K562 (cell line): ENCODE results near the gene CYB5B.

Experiments
- EZH2 ChIP-seq: IDR thresholded peaks from 2 replicates; pipeline ENCODE4 v1.6.1; 2012; ENCODE audit warnings: low read depth, mild to moderate bottlenecking, inconsistent platforms, low read length, borderline replicate concordance
- MYNN ChIP-seq, 2 experiments: sonication (generic); formaldehyde crosslinking in 1 of 2; IDR thresholded peaks; 2 replicates each; pipeline versions ENCODE4 v1.5.0 to v1.6.1; 2016 to 2020; ENCODE audit warnings: antibody characterized with exemption in 1 of 2, missing genetic modification reagents in 1 of 2
- U2AF2 ChIP-seq: fragments of 200-400 bp; formaldehyde crosslinking; optimal IDR thresholded peaks from 2 replicates; pipeline ENCODE3; 2017; ENCODE audit warnings: low read depth, mild to moderate bottlenecking, low read length
- ZEB2 ChIP-seq: fragments of 450-650 bp; IDR thresholded peaks from 2 replicates; pipeline ENCODE4 v1.6.1; 2016
- TF ChIP-seq, protein P1 (sequence below): sonication (generic); formaldehyde crosslinking; IDR thresholded peaks from 2 replicates; pipeline ENCODE4 v1.8.0; 2022; ENCODE audit warnings: mild to moderate bottlenecking, low read depth, missing genetic modification reagents
- TF ChIP-seq, protein P2 (sequence below), 2 experiments: fragments of 200-800 bp in 1 of 2; sonication (Bioruptor generic) in 1 of 2; sonication (generic) in 1 of 2; formaldehyde crosslinking in 1 of 2; IDR thresholded peaks in 1 of 2; conservative IDR thresholded peaks in 1 of 2; 2 replicates each; pipeline versions ENCODE4 v1.5.0 to v1.6.1; 2016 to 2020; ENCODE audit warnings: missing compliant biosample characterization in 1 of 2, missing genetic modification characterization in 1 of 2, missing genetic modification reagents in 1 of 2

DNA sequence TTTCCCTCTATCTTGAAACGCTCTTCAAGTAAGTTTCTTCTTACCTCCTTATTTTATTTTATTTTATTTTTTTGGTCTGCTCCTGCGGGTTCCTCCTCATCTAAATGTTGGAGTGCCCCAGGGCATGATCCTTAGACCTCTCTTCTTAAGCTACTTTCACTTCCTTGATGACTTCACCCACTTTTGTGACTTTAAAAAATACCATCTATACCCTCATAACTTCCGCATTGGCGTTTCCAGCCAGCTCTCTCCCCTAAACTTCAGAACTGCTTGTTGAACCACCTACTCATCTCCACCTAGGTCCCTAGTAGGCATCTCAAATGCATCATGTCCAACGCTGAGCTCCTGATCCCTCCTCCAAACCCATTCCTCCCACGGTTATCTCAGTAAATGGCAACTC lies 89.9 kb downstream of the CYB5B start:
- no peak for TF ChIP-seq ZEB2
- TF ChIP-seq EZH2 = no peak
- no peak for TF ChIP-seq MYNN (IDR thresholded peaks at IDR 0.05)
- no peak for TF ChIP-seq MYNN (CRISPR knock-in tag; IDR thresholded peaks at IDR 0.05)
- TF ChIP-seq, protein P1, sequence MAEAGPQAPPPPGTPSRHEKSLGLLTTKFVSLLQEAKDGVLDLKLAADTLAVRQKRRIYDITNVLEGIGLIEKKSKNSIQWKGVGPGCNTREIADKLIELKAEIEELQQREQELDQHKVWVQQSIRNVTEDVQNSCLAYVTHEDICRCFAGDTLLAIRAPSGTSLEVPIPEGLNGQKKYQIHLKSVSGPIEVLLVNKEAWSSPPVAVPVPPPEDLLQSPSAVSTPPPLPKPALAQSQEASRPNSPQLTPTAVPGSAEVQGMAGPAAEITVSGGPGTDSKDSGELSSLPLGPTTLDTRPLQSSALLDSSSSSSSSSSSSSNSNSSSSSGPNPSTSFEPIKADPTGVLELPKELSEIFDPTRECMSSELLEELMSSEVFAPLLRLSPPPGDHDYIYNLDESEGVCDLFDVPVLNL (CRISPR knock-in tag) = no peak
- TF ChIP-seq, protein P2, sequence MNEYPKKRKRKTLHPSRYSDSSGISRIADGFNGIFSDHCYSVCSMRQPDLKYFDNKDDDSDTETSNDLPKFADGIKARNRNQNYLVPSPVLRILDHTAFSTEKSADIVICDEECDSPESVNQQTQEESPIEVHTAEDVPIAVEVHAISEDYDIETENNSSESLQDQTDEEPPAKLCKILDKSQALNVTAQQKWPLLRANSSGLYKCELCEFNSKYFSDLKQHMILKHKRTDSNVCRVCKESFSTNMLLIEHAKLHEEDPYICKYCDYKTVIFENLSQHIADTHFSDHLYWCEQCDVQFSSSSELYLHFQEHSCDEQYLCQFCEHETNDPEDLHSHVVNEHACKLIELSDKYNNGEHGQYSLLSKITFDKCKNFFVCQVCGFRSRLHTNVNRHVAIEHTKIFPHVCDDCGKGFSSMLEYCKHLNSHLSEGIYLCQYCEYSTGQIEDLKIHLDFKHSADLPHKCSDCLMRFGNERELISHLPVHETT (CRISPR knock-in tag; conservative IDR thresholded peaks at IDR 0.05 in 1 of 2, IDR thresholded peaks at IDR 0.05 in 1 of 2) = no peak
- no peak for TF ChIP-seq U2AF2
